ENCODE measurements around the gene AOPEP.
"Not testable (repeated sequence)": the region's sequence is repeated elsewhere in the genome, so short reads cannot be mapped to it uniquely, and the experiment has no call there.

Gene AOPEP

DNA sequence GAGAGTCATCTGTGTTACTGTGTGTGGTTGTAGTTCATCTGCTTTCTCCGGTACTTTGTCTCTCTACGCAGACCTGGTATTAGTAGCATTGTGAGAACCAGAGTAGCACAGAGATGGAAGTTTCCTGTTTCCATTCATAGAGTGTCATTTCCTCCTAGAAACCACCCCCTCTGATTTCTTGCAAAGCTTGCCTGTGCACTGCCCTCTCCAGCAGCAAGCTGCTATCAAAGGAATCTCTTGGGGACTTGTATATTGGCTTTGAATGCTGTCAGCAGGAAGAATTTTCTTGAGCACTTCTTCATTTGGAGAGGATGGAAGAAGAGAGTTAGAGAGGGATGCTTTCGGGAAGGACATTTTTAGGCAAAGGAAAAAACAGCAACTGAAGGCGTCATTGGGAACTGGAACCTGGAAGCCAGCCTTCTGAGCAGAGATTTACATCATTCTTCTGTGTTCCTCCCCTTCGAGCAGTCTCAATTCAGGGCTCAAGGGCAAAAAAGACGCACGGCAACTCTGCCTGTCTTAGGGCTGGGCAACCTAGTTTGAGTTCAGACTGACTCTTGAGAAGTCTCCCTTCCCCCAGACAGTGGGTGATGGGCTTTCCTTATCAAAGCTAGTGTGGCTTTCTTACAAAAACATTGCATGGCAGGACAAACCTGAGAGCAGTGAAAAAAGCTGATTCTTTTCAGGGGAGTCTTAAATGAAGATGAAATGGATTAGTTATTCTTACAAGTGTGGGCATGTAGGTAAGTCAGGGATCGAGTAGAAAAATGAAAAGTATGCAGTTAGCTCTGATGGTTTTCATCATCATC is 226.3 kb downstream of the AOPEP start:
- TF ChIP-seq, protein P1, sequence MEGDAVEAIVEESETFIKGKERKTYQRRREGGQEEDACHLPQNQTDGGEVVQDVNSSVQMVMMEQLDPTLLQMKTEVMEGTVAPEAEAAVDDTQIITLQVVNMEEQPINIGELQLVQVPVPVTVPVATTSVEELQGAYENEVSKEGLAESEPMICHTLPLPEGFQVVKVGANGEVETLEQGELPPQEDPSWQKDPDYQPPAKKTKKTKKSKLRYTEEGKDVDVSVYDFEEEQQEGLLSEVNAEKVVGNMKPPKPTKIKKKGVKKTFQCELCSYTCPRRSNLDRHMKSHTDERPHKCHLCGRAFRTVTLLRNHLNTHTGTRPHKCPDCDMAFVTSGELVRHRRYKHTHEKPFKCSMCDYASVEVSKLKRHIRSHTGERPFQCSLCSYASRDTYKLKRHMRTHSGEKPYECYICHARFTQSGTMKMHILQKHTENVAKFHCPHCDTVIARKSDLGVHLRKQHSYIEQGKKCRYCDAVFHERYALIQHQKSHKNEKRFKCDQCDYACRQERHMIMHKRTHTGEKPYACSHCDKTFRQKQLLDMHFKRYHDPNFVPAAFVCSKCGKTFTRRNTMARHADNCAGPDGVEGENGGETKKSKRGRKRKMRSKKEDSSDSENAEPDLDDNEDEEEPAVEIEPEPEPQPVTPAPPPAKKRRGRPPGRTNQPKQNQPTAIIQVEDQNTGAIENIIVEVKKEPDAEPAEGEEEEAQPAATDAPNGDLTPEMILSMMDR (conservative IDR thresholded peaks at IDR 0.05), result no peak
- no peak overlapping the region for H3K27ac ChIP-seq

DNA sequence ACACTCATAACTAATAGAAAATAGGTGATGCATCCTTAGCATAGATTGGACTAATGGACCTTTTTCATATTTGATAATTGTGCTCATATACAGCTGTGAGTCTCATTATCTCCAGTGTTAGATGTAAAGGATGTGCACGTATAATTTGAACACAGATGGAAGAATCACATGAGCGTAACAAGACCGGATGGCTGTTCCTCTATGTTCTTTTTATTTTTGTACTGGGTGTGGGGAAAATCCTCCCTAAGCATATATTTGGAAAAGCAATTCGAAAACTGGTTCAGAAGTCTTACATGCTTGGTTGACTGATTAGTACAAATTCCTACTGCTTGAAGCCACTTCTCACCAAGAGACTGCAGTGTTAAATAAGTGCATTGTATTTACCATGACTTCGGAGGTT is 230.2 kb downstream of the AOPEP start:
- H3K27ac ChIP-seq, result no peak overlapping the region
- TF ChIP-seq, protein P1 (conservative IDR thresholded peaks at IDR 0.05), result no peak

DNA sequence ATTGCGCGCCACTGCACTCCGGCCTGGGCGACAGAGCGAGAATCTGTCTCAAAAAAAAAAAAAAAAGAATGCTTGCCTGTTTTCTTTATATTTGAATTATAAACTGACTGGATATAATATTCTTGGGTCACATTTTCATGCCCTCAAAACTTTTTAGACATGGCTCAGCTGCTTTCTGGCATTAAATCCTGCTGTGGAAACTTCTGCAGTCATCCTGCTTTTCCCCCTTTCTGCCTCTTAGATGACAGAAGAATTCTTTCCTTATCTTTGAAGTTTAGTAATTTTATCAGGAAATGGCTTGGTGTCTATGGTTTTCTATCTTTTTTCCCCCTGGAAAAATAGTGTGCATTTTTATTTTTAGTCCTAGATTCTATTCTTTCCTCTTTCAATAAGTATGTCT is 234.5 kb downstream of the AOPEP start:
- TF ChIP-seq, protein P1 (conservative IDR thresholded peaks at IDR 0.05), result no peak
- H3K27ac ChIP-seq, result no peak overlapping the region

DNA sequence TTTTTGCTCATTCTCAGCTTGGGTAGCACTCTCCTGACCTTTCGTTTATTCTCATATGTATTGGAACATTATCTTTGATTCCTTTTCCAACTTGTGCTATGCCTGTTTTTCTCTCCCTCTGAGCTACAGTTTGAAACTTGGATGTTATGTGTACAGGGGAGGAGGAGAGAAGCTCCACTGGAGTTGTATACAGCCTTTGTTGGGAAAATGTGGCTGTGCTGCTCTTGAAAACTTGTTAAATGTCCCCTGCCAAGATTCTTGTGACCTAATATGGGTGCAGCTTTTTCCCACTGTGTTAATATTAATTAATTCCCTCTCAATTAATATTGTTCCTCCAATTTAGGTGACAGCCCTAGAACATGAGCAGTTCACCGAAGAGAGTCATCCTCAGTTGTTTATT is 235.4 kb downstream of the AOPEP start:
- no peak overlapping the region for H3K27ac ChIP-seq
- TF ChIP-seq, protein P1 (conservative IDR thresholded peaks at IDR 0.05), result no peak

DNA sequence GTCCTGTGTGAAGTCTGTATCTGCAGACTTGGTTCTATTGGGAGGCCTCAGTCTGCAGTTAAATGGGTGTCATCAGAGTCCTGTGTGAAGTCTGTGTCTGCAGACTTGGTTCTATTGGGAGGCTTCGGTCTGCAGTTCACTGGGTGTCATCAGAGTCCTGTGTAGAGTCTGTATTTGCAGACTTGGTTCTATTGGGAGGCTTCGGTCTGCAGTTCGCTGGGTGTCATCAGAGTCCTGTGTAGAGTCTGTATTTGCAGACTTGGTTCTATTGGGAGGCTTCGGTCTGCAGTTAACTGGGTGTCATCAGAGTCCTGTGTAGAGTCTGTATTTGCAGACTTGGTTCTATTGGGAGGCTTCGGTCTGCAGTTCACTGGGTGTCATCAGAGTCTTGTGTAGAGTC is 239.1 kb downstream of the AOPEP start:
- H3K27ac ChIP-seq, result not testable (repeated sequence)

DNA sequence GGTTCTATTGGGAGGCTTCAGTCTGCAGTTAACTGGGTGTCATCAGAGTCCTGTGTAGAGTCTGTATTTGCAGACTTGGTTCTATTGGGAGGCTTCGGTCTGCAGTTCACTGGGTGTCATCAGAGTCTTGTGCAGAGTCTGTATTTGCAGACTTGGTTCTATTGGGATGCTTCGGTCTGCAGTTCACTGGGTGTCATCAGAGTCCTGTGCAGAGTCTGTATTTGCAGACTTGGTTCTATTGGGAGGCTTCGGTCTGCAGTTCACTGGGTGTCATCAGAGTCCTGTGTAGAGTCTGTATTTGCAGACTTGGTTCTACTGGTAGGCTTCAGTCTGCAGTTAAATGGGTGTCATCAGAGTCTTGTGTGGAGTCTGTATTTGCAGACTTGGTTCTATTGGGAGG is 239.5 kb downstream of the AOPEP start:
- not testable (repeated sequence) for H3K27ac ChIP-seq

DNA sequence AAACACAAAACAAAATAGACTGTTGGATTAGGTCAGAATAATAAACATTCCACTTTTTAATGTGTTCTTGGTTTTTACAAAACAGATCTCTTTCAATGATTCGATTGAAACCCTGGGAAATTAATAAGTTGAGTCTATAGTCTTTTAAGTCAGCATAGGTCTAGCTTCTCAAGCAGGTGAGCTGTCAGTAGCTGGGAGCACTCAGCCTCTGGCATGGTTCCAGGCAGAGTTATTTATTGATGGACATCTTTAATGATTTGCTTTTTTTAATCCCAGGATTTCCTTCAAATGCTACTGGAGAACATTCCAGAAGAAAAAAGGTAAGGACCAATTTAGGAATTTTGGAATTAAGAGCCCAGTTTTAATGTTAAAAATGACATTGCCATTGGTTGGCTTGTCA is 241.0 kb downstream of the AOPEP start:
- TF ChIP-seq, protein P1 (conservative IDR thresholded peaks at IDR 0.05), result no peak
- H3K27ac ChIP-seq, result peak overlapping the region; percentile 36; the same call in 1 of the 2 replicates

DNA sequence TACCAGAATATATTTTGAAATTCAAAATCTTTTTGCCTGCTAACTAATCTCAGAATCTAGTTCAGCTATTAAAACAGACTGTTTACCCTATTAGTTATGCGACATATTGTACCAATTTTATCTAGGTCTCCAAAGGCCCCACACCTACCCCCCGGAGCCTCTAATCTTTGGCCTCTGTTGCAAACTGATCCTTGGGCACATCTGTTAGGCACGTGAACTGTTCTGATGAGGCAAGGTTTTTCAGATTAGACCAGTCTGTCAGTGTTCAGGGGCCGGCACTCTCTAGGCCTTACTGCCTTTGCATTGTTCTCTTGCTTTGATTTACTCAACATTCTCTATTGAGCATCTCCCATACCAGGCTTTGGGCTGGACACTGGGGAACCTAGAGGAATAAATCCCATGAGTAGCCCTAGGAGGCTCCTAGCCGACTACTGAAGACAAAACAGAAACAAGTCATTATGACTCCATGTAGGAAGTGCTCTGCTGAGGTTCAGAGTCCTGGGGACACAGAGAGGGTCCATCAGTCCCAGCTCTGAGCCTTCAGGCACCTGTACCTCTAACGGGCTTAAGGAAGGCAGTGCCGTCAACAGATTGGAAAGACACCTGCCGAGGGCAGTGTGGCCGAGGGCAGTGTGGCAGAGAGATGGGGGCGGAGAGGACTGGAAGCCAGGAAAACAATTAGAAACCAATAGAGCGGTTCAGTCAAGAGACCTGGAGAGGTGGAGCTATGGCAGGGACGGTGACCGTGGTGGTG is 245.1 kb downstream of the AOPEP start:
- TF ChIP-seq, protein P1 (conservative IDR thresholded peaks at IDR 0.05), result no peak
- peak overlapping the region; percentile 82 for H3K27ac ChIP-seq
